Peyer's patch (tissue), 4 donors: ENCODE measurements around the gene COL13A1. TPM values are rescaled to one million over a fixed set of nuclear protein-coding genes. Genes with fewer than 3 reads are reported as not detected.

Experiments
- DNase-seq, 3 donors: peaks; one replicate each; pipeline ENCODE4 v3.0.0-alpha.2; 2017 to 2019
- H3K27ac ChIP-seq, 4 donors: fragments of 200-600 bp; sonication (generic); one replicate each; pipeline ENCODE4 v1.5.1; 2016 to 2019
- H3K27me3 ChIP-seq, 2 donors: fragments of 200-600 bp; sonication (generic); one replicate each; pipeline ENCODE4 v1.5.1; 2019
- H3K36me3 ChIP-seq, 3 donors: fragments of 200-600 bp; sonication (generic); one replicate each; pipeline ENCODE4 v1.5.1; 2016 to 2019
- H3K4me1 ChIP-seq, 4 donors: fragments of 200-600 bp; sonication (generic); one replicate each; pipeline ENCODE4 v1.5.1; 2016 to 2019
- H3K4me3 ChIP-seq, 4 donors: fragments of 200-600 bp; sonication (generic); 1 replicate in 3 of 4; 2 replicates in 1 of 4; pipeline ENCODE4 v1.5.1; 2016 to 2019; ENCODE audit warnings: mild to moderate bottlenecking in 1 of 4
- H3K9me3 ChIP-seq, 4 donors: fragments of 200-600 bp; sonication (generic); one replicate each; pipeline ENCODE4 v1.5.1; 2016 to 2019; ENCODE audit warnings: mild to moderate bottlenecking in 1 of 4
- POLR2A ChIP-seq, 2 donors: fragments of 450-650 bp; IDR thresholded peaks; one replicate each; pipeline ENCODE4 v1.5.1; 2017; ENCODE audit warnings: antibody characterized with exemption in 2 of 2, mild to moderate bottlenecking in 2 of 2, moderate library complexity in 2 of 2
- total RNA-seq, 4 donors: library from RNA; depleted of rRNA; stranded (reverse); fragments of >200 nt; gene quantifications; one replicate each; pipeline ENCODE4 v1.1.0, GENCODE V29; 2016
- TF ChIP-seq, protein P1 (sequence below), 6 experiments: fragments of 450-650 bp in 4 of 6; fragments of 200-600 bp in 2 of 6; sonication (generic) in 1 of 6; IDR thresholded peaks; one replicate each; pipeline ENCODE4 v1.5.1; 2017 to 2019; ENCODE audit warnings: antibody characterized with exemption in 6 of 6, mild to moderate bottlenecking in 3 of 6, moderate library complexity in 1 of 6

Gene COL13A1
- total RNA-seq, 4 donors from 2014 or later, result 0.94 to 6.6 (median 3.9) TPM; not detected in 1

DNA sequence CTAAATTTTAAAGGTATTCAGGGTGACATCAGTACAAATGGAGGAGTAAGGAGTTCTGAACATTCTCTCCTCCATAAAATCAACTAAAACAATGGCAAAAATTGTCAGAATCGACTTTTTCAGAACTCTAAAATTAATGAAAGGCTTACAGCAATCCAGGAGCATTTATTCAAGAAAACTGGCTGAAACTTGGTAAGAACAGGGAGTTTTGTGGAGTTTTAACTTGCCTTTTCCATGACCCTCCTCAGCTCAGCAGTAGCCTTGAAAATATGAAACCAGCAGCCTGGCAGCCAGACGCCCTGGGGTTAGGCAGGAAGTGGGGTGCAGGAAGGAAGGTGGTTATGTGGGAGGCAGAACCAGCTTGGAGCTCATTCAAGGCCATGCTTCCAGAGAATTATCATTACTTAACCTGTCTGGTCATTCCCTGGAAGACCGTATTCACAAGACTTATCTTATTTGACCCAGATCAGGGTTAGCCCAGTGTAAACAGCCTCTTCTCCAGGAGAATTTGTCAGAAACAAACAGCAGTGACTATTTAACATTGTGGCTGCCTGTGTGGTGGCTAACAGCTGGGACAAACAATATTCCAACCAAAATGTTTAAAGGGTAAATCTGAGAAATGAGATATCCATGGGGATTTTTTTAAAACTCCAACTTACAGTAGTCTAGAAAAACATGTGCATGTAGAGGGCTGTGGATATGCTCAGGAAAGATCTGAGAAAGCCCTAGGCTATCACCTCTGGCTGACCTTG is 175.3 kb downstream of the COL13A1 start:
- no peak overlapping the region for H3K4me3 ChIP-seq
- no peak for DNase-seq
- H3K36me3 ChIP-seq, result no peaks in the 10 kb centered on the region
- no peaks in the 10 kb centered on the region for H3K4me1 ChIP-seq
- TF ChIP-seq, protein P1, sequence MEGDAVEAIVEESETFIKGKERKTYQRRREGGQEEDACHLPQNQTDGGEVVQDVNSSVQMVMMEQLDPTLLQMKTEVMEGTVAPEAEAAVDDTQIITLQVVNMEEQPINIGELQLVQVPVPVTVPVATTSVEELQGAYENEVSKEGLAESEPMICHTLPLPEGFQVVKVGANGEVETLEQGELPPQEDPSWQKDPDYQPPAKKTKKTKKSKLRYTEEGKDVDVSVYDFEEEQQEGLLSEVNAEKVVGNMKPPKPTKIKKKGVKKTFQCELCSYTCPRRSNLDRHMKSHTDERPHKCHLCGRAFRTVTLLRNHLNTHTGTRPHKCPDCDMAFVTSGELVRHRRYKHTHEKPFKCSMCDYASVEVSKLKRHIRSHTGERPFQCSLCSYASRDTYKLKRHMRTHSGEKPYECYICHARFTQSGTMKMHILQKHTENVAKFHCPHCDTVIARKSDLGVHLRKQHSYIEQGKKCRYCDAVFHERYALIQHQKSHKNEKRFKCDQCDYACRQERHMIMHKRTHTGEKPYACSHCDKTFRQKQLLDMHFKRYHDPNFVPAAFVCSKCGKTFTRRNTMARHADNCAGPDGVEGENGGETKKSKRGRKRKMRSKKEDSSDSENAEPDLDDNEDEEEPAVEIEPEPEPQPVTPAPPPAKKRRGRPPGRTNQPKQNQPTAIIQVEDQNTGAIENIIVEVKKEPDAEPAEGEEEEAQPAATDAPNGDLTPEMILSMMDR (IDR thresholded peaks at IDR 0.05), result no peak
- no peak for TF ChIP-seq POLR2A (IDR thresholded peaks at IDR 0.05)
- H3K27me3 ChIP-seq, result no peaks in the 10 kb centered on the region
- no peak overlapping the region for H3K27ac ChIP-seq
- H3K9me3 ChIP-seq, result peaks cover 0 to 3% (median 0%) of the 10 kb centered on the region in 4 donors

DNA sequence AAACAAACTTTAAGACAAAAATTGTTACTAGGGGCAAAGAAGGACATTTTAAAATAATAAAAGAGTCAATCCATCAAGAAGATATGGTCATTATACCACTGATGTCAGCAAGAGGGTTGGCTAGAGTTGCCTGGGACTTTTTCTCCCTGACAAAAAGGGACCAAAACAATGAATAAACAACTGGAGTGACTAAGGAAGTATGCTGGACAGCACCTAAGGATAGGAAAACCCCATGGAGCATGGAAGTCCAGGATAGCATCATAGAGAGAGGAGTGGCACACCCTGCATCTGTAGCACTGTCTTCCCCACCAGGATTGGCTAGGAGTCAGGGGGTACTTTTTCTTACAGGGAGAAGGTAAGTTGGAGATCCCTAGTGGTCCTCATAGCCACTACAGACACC is 177.5 kb downstream of the COL13A1 start:
- H3K36me3 ChIP-seq, result no peaks in the 10 kb centered on the region
- H3K9me3 ChIP-seq, result peaks cover 0 to 4% (median 1%) of the 10 kb centered on the region in 4 donors
- H3K4me1 ChIP-seq, result no peaks in the 10 kb centered on the region
- no peaks in the 10 kb centered on the region for H3K27me3 ChIP-seq
- H3K27ac ChIP-seq, result no peak overlapping the region
- DNase-seq, result no peak
- H3K4me3 ChIP-seq, result no peak overlapping the region
- TF ChIP-seq, protein P1 (IDR thresholded peaks at IDR 0.05), result no peak
- TF ChIP-seq POLR2A (IDR thresholded peaks at IDR 0.05), result no peak

DNA sequence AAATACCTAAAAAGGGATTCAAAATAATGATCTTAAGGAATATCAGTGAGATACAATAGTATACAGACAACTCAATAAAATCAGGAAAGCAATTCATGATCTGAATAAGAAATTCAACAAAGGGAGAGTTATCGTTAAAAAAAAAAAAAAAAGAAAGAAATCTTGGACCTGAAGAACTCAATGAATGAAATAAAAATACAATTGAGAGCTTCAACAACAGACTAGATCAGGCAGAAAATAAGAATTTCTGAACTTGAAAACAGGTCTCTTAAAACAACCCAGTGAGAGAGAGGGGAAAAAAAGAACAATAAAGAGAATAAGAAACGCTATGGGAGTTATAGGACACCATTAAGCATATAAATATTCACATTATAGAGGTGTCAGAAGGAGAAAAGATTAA is 179.0 kb downstream of the COL13A1 start:
- Histone ChIP-seq H3K36me3 (no peaks in the 10 kb centered on the region), H3K27ac (no peak overlapping the region), H3K9me3 (peaks cover 0 to 4% (median 1%) of the 10 kb centered on the region in 4 donors), H3K27me3 (no peaks in the 10 kb centered on the region), H3K4me1 (no peaks in the 10 kb centered on the region), H3K4me3 (no peak overlapping the region)
- TF ChIP-seq POLR2A (IDR thresholded peaks at IDR 0.05), result no peak
- TF ChIP-seq, protein P1 (IDR thresholded peaks at IDR 0.05), result no peak
- no peak for DNase-seq

DNA sequence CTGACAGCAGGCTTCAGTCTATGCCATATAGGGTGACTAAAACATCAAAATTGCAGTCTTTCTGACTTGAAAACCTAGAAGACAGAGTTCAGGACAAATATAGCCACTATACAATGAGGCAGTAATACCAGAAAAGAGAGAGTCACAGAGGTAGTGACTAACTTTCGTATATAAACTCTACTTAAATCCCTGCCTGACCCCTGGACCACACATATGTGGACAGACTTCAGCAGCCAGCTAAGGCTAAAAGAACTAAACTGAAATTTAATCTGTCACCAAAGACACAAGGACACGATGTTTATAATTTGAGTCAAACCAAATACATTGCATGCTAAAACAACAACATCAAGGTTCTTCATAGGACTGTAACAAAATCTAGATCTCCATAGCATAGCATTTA is 186.4 kb downstream of the COL13A1 start:
- Histone ChIP-seq H3K9me3 (no peaks in the 10 kb centered on the region), H3K36me3 (no peaks in the 10 kb centered on the region), H3K4me1 (no peaks in the 10 kb centered on the region), H3K27me3 (peaks cover 0 to 4% of the 10 kb centered on the region in 2 donors), H3K4me3 (no peak overlapping the region), H3K27ac (no peak overlapping the region)
- no peak for DNase-seq
- no peak for TF ChIP-seq POLR2A (IDR thresholded peaks at IDR 0.05)
- TF ChIP-seq, protein P1 (IDR thresholded peaks at IDR 0.05), result no peak

DNA sequence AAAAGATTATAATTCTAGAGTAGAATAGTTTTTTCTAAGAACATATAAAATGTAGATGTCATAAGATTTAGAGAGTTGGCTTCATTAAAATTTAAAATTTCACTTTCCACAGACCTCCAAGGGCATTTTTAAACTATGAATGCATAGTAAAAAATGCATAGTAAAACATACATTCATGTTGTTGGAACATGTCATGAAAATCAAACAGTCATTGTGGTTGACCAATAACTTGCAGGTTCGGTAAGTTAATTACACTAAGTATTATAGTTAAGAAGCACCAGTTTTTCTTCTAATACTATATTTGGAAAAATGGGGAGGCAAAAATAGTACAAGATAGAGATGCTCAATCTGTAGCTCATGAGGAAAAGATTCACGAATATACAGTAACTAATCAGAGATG is 189.4 kb downstream of the COL13A1 start:
- no peaks in the 10 kb centered on the region for H3K4me1 ChIP-seq
- peaks cover 0 to 4% of the 10 kb centered on the region in 2 donors for H3K27me3 ChIP-seq
- H3K27ac ChIP-seq, result no peak overlapping the region
- TF ChIP-seq, protein P1 (IDR thresholded peaks at IDR 0.05), result no peak
- TF ChIP-seq POLR2A (IDR thresholded peaks at IDR 0.05), result no peak
- no peak for DNase-seq
- no peaks in the 10 kb centered on the region for H3K36me3 ChIP-seq
- H3K9me3 ChIP-seq, result no peaks in the 10 kb centered on the region
- no peak overlapping the region for H3K4me3 ChIP-seq
